Neural progenitor cell (in vitro differentiated cells): Measurements from ENCODE around the gene SCIMP. TPM values are rescaled to one million over a fixed set of nuclear protein-coding genes. Genes with fewer than 3 reads are reported as not detected.
"Not testable (repeated sequence)": the region's sequence is repeated elsewhere in the genome, so short reads cannot be mapped to it uniquely, and the experiment has no call there.

ENCODE experiments used
- DNase-seq: peaks from one replicate; pipeline ENCODE4 v3.0.0-alpha.2; 2016; ENCODE audit warnings: low spot score
- H2AFZ ChIP-seq: fragments of 200-600 bp; sonication (generic); replicated peaks from 2 replicates; pipeline ENCODE4 v1.6.1; 2016; ENCODE audit warnings: antibody characterized with exemption
- H3F3A ChIP-seq: fragments of 200-600 bp; sonication (generic); 2 replicates; pipeline ENCODE4 v1.6.1; 2016; ENCODE audit warnings: antibody characterized with exemption, low read depth
- H3K27ac ChIP-seq: fragments of 200-600 bp; sonication (generic); 2 replicates; pipeline ENCODE4 v1.5.1; 2016; ENCODE audit warnings: mild to moderate bottlenecking
- H3K27me3 ChIP-seq: fragments of 200-600 bp; sonication (generic); 2 replicates; pipeline ENCODE4 v1.6.1; 2016; ENCODE audit warnings: mild to moderate bottlenecking, moderate library complexity
- H3K36me3 ChIP-seq: fragments of 200-600 bp; sonication (generic); 2 replicates; pipeline ENCODE4 v1.5.1; 2016
- H3K4me1 ChIP-seq: fragments of 200-600 bp; sonication (generic); 2 replicates; pipeline ENCODE4 v1.6.1; 2016; ENCODE audit warnings: mixed run types
- H3K4me2 ChIP-seq: fragments of 200-600 bp; sonication (generic); 2 replicates; pipeline ENCODE4 v1.6.1; 2016
- H3K4me3 ChIP-seq: fragments of 200-600 bp; sonication (generic); 2 replicates; pipeline ENCODE4 v1.5.1; 2016
- H3K79me2 ChIP-seq: fragments of 200-600 bp; sonication (generic); 2 replicates; pipeline ENCODE4 v1.6.1; 2016; ENCODE audit warnings: low read depth
- H3K9ac ChIP-seq: fragments of 200-600 bp; sonication (generic); 2 replicates; pipeline ENCODE4 v1.6.1; 2016
- H3K9me3 ChIP-seq: fragments of 200-600 bp; sonication (generic); 2 replicates; pipeline ENCODE4 v1.5.1; 2016; ENCODE audit warnings: low read depth
- H4K20me1 ChIP-seq: fragments of 200-600 bp; sonication (generic); 2 replicates; pipeline ENCODE4 v1.6.1; 2016; ENCODE audit warnings: low read depth
- H3K27ac Mint-ChIP-seq: 3 replicates; pipeline ENCODE4 v1.8.0; 2021; ENCODE audit warnings: mixed read lengths
- H3K27me3 Mint-ChIP-seq: 2 replicates; pipeline ENCODE4 v1.8.0; 2022; ENCODE audit warnings: low read depth, mild to moderate bottlenecking, inconsistent platforms, moderate library complexity, mixed read lengths; ENCODE audit not compliant: insufficient read depth
- H3K36me3 Mint-ChIP-seq: 3 replicates; pipeline ENCODE4 v1.8.0; 2021; ENCODE audit warnings: mixed read lengths
- H3K4me1 Mint-ChIP-seq: 3 replicates; pipeline ENCODE4 v1.8.0; 2021; ENCODE audit warnings: mixed read lengths
- H3K4me3 Mint-ChIP-seq: 3 replicates; pipeline ENCODE4 v1.8.0; 2021; ENCODE audit warnings: mild to moderate bottlenecking, moderate library complexity, mixed read lengths
- H3K9me3 Mint-ChIP-seq: 3 replicates; pipeline ENCODE4 v1.8.0; 2020; ENCODE audit warnings: mixed read lengths
- CTCF ChIP-seq: fragments of 200-600 bp; sonication (generic); IDR thresholded peaks from 2 replicates; pipeline ENCODE4 v1.5.1; 2017; ENCODE audit warnings: antibody characterized with exemption, mild to moderate bottlenecking
- EZH2 ChIP-seq: fragments of 200-600 bp; sonication (generic); IDR thresholded peaks from 2 replicates; pipeline ENCODE4 v1.6.1; 2017; ENCODE audit warnings: antibody characterized with exemption, mild to moderate bottlenecking, moderate library complexity
- EZH2phosphoT487 ChIP-seq: fragments of 200-600 bp; sonication (generic); IDR thresholded peaks from 2 replicates; pipeline ENCODE4 v1.6.1; 2017; ENCODE audit warnings: antibody characterized with exemption
- total RNA-seq: library from RNA; depleted of rRNA; stranded (reverse); fragments of >200 nt; gene quantifications from 2 replicates; pipeline ENCODE4 v1.2.3, GENCODE V29; 2015; ENCODE audit warnings: low replicate concordance

SCIMP gene
- total RNA-seq, 1 donor from 2014 or later = not detected

- no peaks in the 10 kb centered on the region for H3K4me1 Mint-ChIP-seq
- H3K9me3 Mint-ChIP-seq = peaks cover 91% of the 10 kb centered on the region
- Histone ChIP-seq H3K36me3 (peaks cover 58% of the 10 kb centered on the region), H3K4me1 (no peaks in the 10 kb centered on the region), H4K20me1 (no peaks in the 10 kb centered on the region), H3K27ac (no peak overlapping the region), H3K27me3 (no peaks in the 10 kb centered on the region), H3K9me3 (peaks cover 95% of the 10 kb centered on the region), H2AFZ (no peak overlapping the region), H3K4me3 (no peak overlapping the region), H3K9ac (no peak overlapping the region), H3K79me2 (no peaks in the 10 kb centered on the region), H3K4me2 (no peak overlapping the region), H3F3A (peaks cover 40% of the 10 kb centered on the region)
- no peak overlapping the region for H3K27ac Mint-ChIP-seq
- TF ChIP-seq CTCF (no peak), EZH2 (no peak), EZH2phosphoT487 (no peak)
- no peak for DNase-seq
- H3K36me3 Mint-ChIP-seq = peaks cover 68% of the 10 kb centered on the region
- H3K4me3 Mint-ChIP-seq = no peak overlapping the region
- H3K27me3 Mint-ChIP-seq = peaks cover 21% of the 10 kb centered on the region
Measured at GRCh38 chr17:5182597-5183409, 51.9 kb downstream of the SCIMP start.

GRCh38 chr17:5181509-5182305 lies 53.0 kb downstream of the SCIMP start:
- peaks cover 23% of the 10 kb centered on the region for H3K27me3 Mint-ChIP-seq
- no peak for TF ChIP-seq EZH2phosphoT487
- TF ChIP-seq CTCF = no peak
- TF ChIP-seq EZH2 = no peak
- H3K4me1 Mint-ChIP-seq = no peaks in the 10 kb centered on the region
- Histone ChIP-seq H3K4me3 (peak overlapping the region; percentile 25), H3K4me2 (no peak overlapping the region), H3K27ac (no peak overlapping the region), H4K20me1 (no peaks in the 10 kb centered on the region), H3K4me1 (no peaks in the 10 kb centered on the region), H3K9ac (no peak overlapping the region), H3K79me2 (no peaks in the 10 kb centered on the region), H2AFZ (no peak overlapping the region), H3F3A (peaks cover 40% of the 10 kb centered on the region), H3K27me3 (no peaks in the 10 kb centered on the region), H3K9me3 (peaks cover 93% of the 10 kb centered on the region), H3K36me3 (peaks cover 65% of the 10 kb centered on the region)
- no peak for DNase-seq
- H3K9me3 Mint-ChIP-seq = peaks cover 89% of the 10 kb centered on the region
- H3K4me3 Mint-ChIP-seq = no peak overlapping the region
- H3K27ac Mint-ChIP-seq = no peak overlapping the region
- peaks cover 63% of the 10 kb centered on the region for H3K36me3 Mint-ChIP-seq

- no peak overlapping the region for H3K4me2 ChIP-seq
- H2AFZ ChIP-seq = no peak overlapping the region
- no peak overlapping the region for H3K9ac ChIP-seq
- H3K36me3 ChIP-seq = peaks cover 57% of the 10 kb centered on the region
- no peaks in the 10 kb centered on the region for H4K20me1 ChIP-seq
- TF ChIP-seq EZH2 (no peak), EZH2phosphoT487 (no peak), CTCF (no peak)
- Mint-ChIP-seq H3K4me1 (no peaks in the 10 kb centered on the region), H3K4me3 (no peak overlapping the region), H3K36me3 (peaks cover 64% of the 10 kb centered on the region), H3K9me3 (peaks cover 83% of the 10 kb centered on the region), H3K27me3 (peaks cover 25% of the 10 kb centered on the region), H3K27ac (no peak overlapping the region)
- peaks cover 69% of the 10 kb centered on the region for H3K9me3 ChIP-seq
- no peaks in the 10 kb centered on the region for H3K27me3 ChIP-seq
- peaks cover 36% of the 10 kb centered on the region for H3F3A ChIP-seq
- H3K4me1 ChIP-seq = no peaks in the 10 kb centered on the region
- no peak overlapping the region for H3K4me3 ChIP-seq
- H3K79me2 ChIP-seq = no peaks in the 10 kb centered on the region
- no peak overlapping the region for H3K27ac ChIP-seq
- no peak for DNase-seq
Measured at GRCh38 chr17:5179003-5179402, 55.7 kb downstream of the SCIMP start.

GRCh38 chr17:5175027-5175426 lies 59.6 kb downstream of the SCIMP start:
- H3K4me3 Mint-ChIP-seq, H3K9ac ChIP-seq, DNase-seq, H3K4me1 Mint-ChIP-seq, H2AFZ ChIP-seq, H3K4me2 ChIP-seq, H3K27me3 Mint-ChIP-seq, H3K27me3 ChIP-seq, H3K27ac ChIP-seq, H3K79me2 ChIP-seq, H3K4me1 ChIP-seq, H3K4me3 ChIP-seq, H4K20me1 ChIP-seq, H3K27ac Mint-ChIP-seq, H3F3A ChIP-seq: not testable (repeated sequence)
- peaks cover 29% of the 10 kb centered on the region for H3K9me3 ChIP-seq
- Mint-ChIP-seq H3K9me3 (peaks cover 56% of the 10 kb centered on the region), H3K36me3 (peaks cover 46% of the 10 kb centered on the region)
- peaks cover 24% of the 10 kb centered on the region for H3K36me3 ChIP-seq

GRCh38 chr17:5165791-5166564 lies 68.7 kb downstream of the SCIMP start:
- not testable (repeated sequence) for H3F3A ChIP-seq, H3K4me2 ChIP-seq, H3K9ac ChIP-seq, H3K9me3 ChIP-seq, H3K27ac ChIP-seq, H3K9me3 Mint-ChIP-seq, H3K79me2 ChIP-seq, H3K36me3 Mint-ChIP-seq, H3K27ac Mint-ChIP-seq, DNase-seq, H3K4me1 Mint-ChIP-seq, H3K4me3 ChIP-seq, H3K27me3 ChIP-seq, H3K4me1 ChIP-seq, H4K20me1 ChIP-seq, H3K36me3 ChIP-seq, H3K4me3 Mint-ChIP-seq, H3K27me3 Mint-ChIP-seq, H2AFZ ChIP-seq
